Measurements from ENCODE around the gene ABCC5. TPM values are rescaled to one million over a fixed set of nuclear protein-coding genes. Genes with fewer than 3 reads are reported as not detected.

Gene ABCC5
- total RNA-seq, 1 experiment from 2014 or later: 35.1 TPM

- H3K4me3 ChIP-seq (ENCODE audit: low read depth in 2 of 2, low read length in 2 of 2): no peak overlapping the region
- POLR2A ChIA-PET: no interaction called here
- no peaks in the 10 kb centered on the region for H3K4me1 ChIP-seq (ENCODE audit: control insufficient read depth, insufficient read depth, low read length)
- no peak for DNase-seq (ENCODE audit: low read depth, low spot score)
- BruUV-seq (replicated peaks): no TSS peak
- in situ Hi-C loops (cut with HindIII; ENCODE audit: low pct_unique_long_range_greater_than_20kb, low sequenced_read_pairs): no loop called here
- no peaks in the 10 kb centered on the region; the same call in 1 of the 2 replicates for H3K36me3 ChIP-seq (ENCODE audit: control insufficient read depth, insufficient read depth, low read length)
- ATAC-seq: no peak; the same call in 1 of the 2 replicates
- no peaks in the 10 kb centered on the region for H3K9me3 ChIP-seq (ENCODE audit: control insufficient read depth, insufficient read depth, low read depth, low read length)
- TF ChIP-seq SIN3A (IDR thresholded peaks at IDR 0.05; ENCODE audit: borderline replicate concordance, insufficient read depth, low read depth, low read length) (no peak), POLR2AphosphoS5 (IDR thresholded peaks at IDR 0.05; ENCODE audit: low read depth, low read length) (no peak), CTCF (IDR thresholded peaks at IDR 0.05) (no peak), REST (IDR thresholded peaks at IDR 0.05; ENCODE audit: insufficient read depth in 1 of 2, low read depth in 2 of 2, low read length in 1 of 2) (no peak), TCF7L2 (IDR thresholded peaks at IDR 0.05; ENCODE audit: low read depth, low read length) (no peak)
- intact Hi-C loops (cut with micrococcal nuclease; ENCODE audit: unreplicated experiment): no loop called here
- no peak overlapping the region for H3K27ac ChIP-seq (ENCODE audit: low read length)
- H3K27me3 ChIP-seq (ENCODE audit: control insufficient read depth, insufficient read depth, low read length): no peaks in the 10 kb centered on the region
- CTCF ChIA-PET: no interaction called here
Observed at GRCh38 chr3:183937601-183938286, 79.9 kb downstream of the ABCC5 start.

GRCh38 chr3:183933160-183933559 lies 84.5 kb downstream of the ABCC5 start:
- CTCF ChIA-PET: interaction anchor here (0.8 kb wide), 1 partner anchor 22 kb away, joined by 7 read pairs; no protein-coding TSS in a partner anchor
- H3K4me3 ChIP-seq (ENCODE audit: low read depth in 2 of 2, low read length in 2 of 2): no peak overlapping the region
- H3K27ac ChIP-seq (ENCODE audit: low read length): no peak overlapping the region
- ATAC-seq (no peak), DNase-seq (ENCODE audit: low read depth, low spot score) (no peak)
- POLR2A ChIA-PET: no interaction called here
- no TSS peak for BruUV-seq (replicated peaks)
- intact Hi-C loops (cut with micrococcal nuclease; ENCODE audit: unreplicated experiment): no loop called here
- no peak for TF ChIP-seq POLR2AphosphoS5 (IDR thresholded peaks at IDR 0.05; ENCODE audit: low read depth, low read length)
- no peak for TF ChIP-seq TCF7L2 (IDR thresholded peaks at IDR 0.05; ENCODE audit: low read depth, low read length)
- no peak for TF ChIP-seq CTCF (IDR thresholded peaks at IDR 0.05)
- TF ChIP-seq REST (IDR thresholded peaks at IDR 0.05; ENCODE audit: insufficient read depth in 1 of 2, low read depth in 2 of 2, low read length in 1 of 2): no peak
- TF ChIP-seq SIN3A (IDR thresholded peaks at IDR 0.05; ENCODE audit: borderline replicate concordance, insufficient read depth, low read depth, low read length): no peak
- H3K27me3 ChIP-seq (ENCODE audit: control insufficient read depth, insufficient read depth, low read length): no peaks in the 10 kb centered on the region
- in situ Hi-C loops (cut with HindIII; ENCODE audit: low pct_unique_long_range_greater_than_20kb, low sequenced_read_pairs): no loop called here
- no peaks in the 10 kb centered on the region for H3K4me1 ChIP-seq (ENCODE audit: control insufficient read depth, insufficient read depth, low read length)
- no peaks in the 10 kb centered on the region; the same call in 1 of the 2 replicates for H3K36me3 ChIP-seq (ENCODE audit: control insufficient read depth, insufficient read depth, low read length)
- no peaks in the 10 kb centered on the region for H3K9me3 ChIP-seq (ENCODE audit: control insufficient read depth, insufficient read depth, low read depth, low read length)
